Measurements from ENCODE around the gene PRSS22. TPM values are rescaled to one million over a fixed set of nuclear protein-coding genes. Genes with fewer than 3 reads are reported as not detected.

The PRSS22 gene
- total RNA-seq, 1 experiment from 2014 or later = 3.9 TPM

DNA sequence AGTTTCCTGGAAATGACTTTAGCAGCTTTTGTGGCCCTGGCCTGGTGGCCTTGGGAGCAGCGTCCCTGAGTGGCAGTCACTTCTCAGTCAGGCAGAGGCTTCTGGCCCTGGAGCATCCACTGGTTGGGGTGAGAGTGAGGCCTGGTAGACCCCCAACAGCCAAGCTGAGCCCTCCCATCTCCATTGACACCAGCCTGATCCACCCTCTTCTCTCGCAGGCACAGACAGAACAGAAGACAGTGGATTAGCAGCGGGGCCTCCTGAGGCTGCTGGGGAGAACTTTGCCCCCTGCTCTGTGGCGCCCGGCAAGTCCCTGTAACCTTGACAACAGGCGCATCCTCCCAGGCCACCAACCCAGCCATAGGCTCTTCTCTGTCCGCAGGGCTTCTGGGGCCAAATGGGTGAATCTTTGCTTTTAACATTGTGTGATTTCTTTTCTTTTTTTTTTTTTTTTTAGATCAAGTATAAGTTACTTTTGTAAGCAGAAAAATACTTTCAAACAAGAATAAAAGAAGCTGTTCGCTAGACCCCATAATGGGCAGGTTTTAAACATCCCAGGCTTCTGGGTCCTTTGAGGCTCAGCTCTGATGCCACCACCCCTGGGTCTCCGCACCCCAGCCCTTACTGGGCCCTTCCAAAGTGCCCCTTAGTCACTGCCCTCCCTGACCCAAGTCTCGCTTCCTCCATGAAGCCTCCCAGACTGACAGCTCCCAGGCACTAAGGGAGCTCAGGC, 41.0 kb upstream of the PRSS22 start:
- ATAC-seq (peak; percentile 18; the same call in 1 of the 2 replicates), DNase-seq (ENCODE audit: low spot score) (no peak)
- no peaks in the 10 kb centered on the region for H3K27me3 Mint-ChIP-seq (ENCODE audit: low read depth)
- ChIA-PET POLR2A (no interaction called here), CTCF (interaction anchor here (1.0 to 2.3 kb wide), 3 partner anchors 16 to 28 kb away, joined by 3 to 9 read pairs (median 5); partner anchors contain the start of gene FLYWCH2)
- TF ChIP-seq CREM (CRISPR knock-in tag; IDR thresholded peaks at IDR 0.05) = no peak
- no peak for TF ChIP-seq TP53 (CRISPR knock-in tag; IDR thresholded peaks at IDR 0.05)
- TF ChIP-seq, protein P1, sequence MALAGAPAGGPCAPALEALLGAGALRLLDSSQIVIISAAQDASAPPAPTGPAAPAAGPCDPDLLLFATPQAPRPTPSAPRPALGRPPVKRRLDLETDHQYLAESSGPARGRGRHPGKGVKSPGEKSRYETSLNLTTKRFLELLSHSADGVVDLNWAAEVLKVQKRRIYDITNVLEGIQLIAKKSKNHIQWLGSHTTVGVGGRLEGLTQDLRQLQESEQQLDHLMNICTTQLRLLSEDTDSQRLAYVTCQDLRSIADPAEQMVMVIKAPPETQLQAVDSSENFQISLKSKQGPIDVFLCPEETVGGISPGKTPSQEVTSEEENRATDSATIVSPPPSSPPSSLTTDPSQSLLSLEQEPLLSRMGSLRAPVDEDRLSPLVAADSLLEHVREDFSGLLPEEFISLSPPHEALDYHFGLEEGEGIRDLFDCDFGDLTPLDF (CRISPR knock-in tag; IDR thresholded peaks at IDR 0.05) = no peak
- TF ChIP-seq ETV6 (CRISPR knock-in tag; IDR thresholded peaks at IDR 0.05) = no peak
- no peaks in the 10 kb centered on the region for H3K36me3 Mint-ChIP-seq
- H3K9me3 Mint-ChIP-seq = no peaks in the 10 kb centered on the region
- no peak overlapping the region for H3K4me3 Mint-ChIP-seq
- peaks cover 3% of the 10 kb centered on the region for H3K4me1 Mint-ChIP-seq
- H3K27ac Mint-ChIP-seq = no peak overlapping the region

DNA sequence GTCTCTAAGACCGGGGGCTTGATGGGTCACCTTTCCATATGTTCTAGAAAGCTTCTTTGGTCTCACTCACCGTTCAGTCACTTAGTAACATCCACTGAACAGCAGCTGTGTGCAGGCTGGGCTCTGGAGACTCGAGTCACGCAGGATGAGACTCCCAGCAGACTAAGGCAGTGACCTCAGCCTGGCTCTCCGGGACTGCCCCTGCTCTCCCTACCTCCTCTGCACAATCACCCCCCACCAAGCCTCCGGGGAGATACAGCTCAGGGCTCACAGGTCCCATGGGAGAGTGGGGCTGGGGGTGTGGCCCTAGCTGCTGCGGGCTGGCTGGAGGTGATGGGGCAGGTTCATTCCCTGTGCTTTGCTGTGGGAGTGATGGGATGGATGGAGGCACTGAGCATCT, 39.1 kb upstream of the PRSS22 start:
- Mint-ChIP-seq H3K4me3 (no peak overlapping the region), H3K27ac (no peak overlapping the region), H3K4me1 (no peaks in the 10 kb centered on the region), H3K9me3 (no peaks in the 10 kb centered on the region), H3K36me3 (no peaks in the 10 kb centered on the region), H3K27me3 (ENCODE audit: low read depth) (no peaks in the 10 kb centered on the region)
- DNase-seq (ENCODE audit: low spot score) = no peak
- no peak for TF ChIP-seq CREM (CRISPR knock-in tag; IDR thresholded peaks at IDR 0.05)
- TF ChIP-seq SOX15 (CRISPR knock-in tag; IDR thresholded peaks at IDR 0.05) = no peak
- TF ChIP-seq, protein P2, sequence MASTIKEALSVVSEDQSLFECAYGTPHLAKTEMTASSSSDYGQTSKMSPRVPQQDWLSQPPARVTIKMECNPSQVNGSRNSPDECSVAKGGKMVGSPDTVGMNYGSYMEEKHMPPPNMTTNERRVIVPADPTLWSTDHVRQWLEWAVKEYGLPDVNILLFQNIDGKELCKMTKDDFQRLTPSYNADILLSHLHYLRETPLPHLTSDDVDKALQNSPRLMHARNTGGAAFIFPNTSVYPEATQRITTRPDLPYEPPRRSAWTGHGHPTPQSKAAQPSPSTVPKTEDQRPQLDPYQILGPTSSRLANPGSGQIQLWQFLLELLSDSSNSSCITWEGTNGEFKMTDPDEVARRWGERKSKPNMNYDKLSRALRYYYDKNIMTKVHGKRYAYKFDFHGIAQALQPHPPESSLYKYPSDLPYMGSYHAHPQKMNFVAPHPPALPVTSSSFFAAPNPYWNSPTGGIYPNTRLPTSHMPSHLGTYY (CRISPR knock-in tag; IDR thresholded peaks at IDR 0.05) = no peak
- no peak for TF ChIP-seq HMGA2 (CRISPR knock-in tag; IDR thresholded peaks at IDR 0.05)
- TF ChIP-seq, protein P3, sequence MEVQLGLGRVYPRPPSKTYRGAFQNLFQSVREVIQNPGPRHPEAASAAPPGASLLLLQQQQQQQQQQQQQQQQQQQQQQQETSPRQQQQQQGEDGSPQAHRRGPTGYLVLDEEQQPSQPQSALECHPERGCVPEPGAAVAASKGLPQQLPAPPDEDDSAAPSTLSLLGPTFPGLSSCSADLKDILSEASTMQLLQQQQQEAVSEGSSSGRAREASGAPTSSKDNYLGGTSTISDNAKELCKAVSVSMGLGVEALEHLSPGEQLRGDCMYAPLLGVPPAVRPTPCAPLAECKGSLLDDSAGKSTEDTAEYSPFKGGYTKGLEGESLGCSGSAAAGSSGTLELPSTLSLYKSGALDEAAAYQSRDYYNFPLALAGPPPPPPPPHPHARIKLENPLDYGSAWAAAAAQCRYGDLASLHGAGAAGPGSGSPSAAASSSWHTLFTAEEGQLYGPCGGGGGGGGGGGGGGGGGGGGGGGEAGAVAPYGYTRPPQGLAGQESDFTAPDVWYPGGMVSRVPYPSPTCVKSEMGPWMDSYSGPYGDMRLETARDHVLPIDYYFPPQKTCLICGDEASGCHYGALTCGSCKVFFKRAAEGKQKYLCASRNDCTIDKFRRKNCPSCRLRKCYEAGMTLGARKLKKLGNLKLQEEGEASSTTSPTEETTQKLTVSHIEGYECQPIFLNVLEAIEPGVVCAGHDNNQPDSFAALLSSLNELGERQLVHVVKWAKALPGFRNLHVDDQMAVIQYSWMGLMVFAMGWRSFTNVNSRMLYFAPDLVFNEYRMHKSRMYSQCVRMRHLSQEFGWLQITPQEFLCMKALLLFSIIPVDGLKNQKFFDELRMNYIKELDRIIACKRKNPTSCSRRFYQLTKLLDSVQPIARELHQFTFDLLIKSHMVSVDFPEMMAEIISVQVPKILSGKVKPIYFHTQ (CRISPR knock-in tag; IDR thresholded peaks at IDR 0.05) = no peak
- no peak for TF ChIP-seq NFATC4 (CRISPR knock-in tag; IDR thresholded peaks at IDR 0.05)
- TF ChIP-seq, protein P4, sequence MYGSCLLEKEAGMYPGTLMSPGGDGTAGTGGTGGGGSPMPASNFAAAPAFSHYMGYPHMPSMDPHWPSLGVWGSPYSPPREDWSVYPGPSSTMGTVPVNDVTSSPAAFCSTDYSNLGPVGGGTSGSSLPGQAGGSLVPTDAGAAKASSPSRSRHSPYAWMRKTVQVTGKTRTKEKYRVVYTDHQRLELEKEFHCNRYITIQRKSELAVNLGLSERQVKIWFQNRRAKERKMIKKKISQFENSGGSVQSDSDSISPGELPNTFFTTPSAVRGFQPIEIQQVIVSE (CRISPR knock-in tag; IDR thresholded peaks at IDR 0.05; ENCODE audit: borderline replicate concordance) = no peak
- TF ChIP-seq TCF7 (CRISPR knock-in tag; IDR thresholded peaks at IDR 0.05; ENCODE audit: low read depth) = no peak
- TF ChIP-seq, protein P5, sequence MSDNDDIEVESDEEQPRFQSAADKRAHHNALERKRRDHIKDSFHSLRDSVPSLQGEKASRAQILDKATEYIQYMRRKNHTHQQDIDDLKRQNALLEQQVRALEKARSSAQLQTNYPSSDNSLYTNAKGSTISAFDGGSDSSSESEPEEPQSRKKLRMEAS (CRISPR knock-in tag; IDR thresholded peaks at IDR 0.05) = no peak
- no peak for TF ChIP-seq JUN (CRISPR knock-in tag; IDR thresholded peaks at IDR 0.05)
- TF ChIP-seq, protein P6, sequence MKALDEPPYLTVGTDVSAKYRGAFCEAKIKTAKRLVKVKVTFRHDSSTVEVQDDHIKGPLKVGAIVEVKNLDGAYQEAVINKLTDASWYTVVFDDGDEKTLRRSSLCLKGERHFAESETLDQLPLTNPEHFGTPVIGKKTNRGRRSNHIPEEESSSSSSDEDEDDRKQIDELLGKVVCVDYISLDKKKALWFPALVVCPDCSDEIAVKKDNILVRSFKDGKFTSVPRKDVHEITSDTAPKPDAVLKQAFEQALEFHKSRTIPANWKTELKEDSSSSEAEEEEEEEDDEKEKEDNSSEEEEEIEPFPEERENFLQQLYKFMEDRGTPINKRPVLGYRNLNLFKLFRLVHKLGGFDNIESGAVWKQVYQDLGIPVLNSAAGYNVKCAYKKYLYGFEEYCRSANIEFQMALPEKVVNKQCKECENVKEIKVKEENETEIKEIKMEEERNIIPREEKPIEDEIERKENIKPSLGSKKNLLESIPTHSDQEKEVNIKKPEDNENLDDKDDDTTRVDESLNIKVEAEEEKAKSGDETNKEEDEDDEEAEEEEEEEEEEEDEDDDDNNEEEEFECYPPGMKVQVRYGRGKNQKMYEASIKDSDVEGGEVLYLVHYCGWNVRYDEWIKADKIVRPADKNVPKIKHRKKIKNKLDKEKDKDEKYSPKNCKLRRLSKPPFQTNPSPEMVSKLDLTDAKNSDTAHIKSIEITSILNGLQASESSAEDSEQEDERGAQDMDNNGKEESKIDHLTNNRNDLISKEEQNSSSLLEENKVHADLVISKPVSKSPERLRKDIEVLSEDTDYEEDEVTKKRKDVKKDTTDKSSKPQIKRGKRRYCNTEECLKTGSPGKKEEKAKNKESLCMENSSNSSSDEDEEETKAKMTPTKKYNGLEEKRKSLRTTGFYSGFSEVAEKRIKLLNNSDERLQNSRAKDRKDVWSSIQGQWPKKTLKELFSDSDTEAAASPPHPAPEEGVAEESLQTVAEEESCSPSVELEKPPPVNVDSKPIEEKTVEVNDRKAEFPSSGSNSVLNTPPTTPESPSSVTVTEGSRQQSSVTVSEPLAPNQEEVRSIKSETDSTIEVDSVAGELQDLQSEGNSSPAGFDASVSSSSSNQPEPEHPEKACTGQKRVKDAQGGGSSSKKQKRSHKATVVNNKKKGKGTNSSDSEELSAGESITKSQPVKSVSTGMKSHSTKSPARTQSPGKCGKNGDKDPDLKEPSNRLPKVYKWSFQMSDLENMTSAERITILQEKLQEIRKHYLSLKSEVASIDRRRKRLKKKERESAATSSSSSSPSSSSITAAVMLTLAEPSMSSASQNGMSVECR (CRISPR knock-in tag; IDR thresholded peaks at IDR 0.05; ENCODE audit: borderline replicate concordance) = no peak
- no peak for TF ChIP-seq NR1H2 (CRISPR knock-in tag; IDR thresholded peaks at IDR 0.05)
- TF ChIP-seq OVOL2 (CRISPR knock-in tag; IDR thresholded peaks at IDR 0.05; ENCODE audit: borderline replicate concordance) = no peak
- no peak for TF ChIP-seq ZNF121 (CRISPR knock-in tag; IDR thresholded peaks at IDR 0.05)
- TF ChIP-seq, protein P1 (CRISPR knock-in tag; IDR thresholded peaks at IDR 0.05) = no peak
- ChIA-PET CTCF (no interaction called here), POLR2A (no interaction called here)
- ATAC-seq = no peak

Measured in WTC11 (cell line).